Left lobe of liver (tissue), 2 donors: ENCODE data around the gene YPEL1. TPM values are rescaled to one million over a fixed set of nuclear protein-coding genes. Genes with fewer than 3 reads are reported as not detected.
A peak's percentile ranks its signal among the peaks of the same experiment; 100 is the strongest.

Experiments
- ATAC-seq: fragments of 200-7000 bp; cut with Tn5 transposase; one replicate; pipeline ENCODE4 v1.9.1; 2020; ENCODE audit warnings: mild to moderate bottlenecking, moderate library complexity
- DNase-seq: peaks from one replicate; pipeline ENCODE4 v3.0.0-alpha.2; 2020; ENCODE audit warnings: low spot score
- total RNA-seq: library from RNA; stranded (reverse); gene quantifications from one replicate; pipeline ENCODE4 v1.2.1, GENCODE V29; 2021
- donor health status: DM: no; HTN: no; CAD: no; lungs with moderate emphysema.
- donor health status: DM: no; HTN: yes; CAD: no.

Gene YPEL1, protein sequence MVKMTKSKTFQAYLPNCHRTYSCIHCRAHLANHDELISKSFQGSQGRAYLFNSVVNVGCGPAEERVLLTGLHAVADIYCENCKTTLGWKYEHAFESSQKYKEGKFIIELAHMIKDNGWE
- 2.4 TPM for total RNA-seq

- peak; percentile 99 for DNase-seq
- peak; percentile 91 for ATAC-seq
Measured at GRCh38 chr22:21735200-21736083, at the start of gene YPEL1. Gene YPEL1, minus strand, starts transcription at chr22:21735794. Its CDS starts 25,050 bp downstream, at chr22:21710744.

DNA sequence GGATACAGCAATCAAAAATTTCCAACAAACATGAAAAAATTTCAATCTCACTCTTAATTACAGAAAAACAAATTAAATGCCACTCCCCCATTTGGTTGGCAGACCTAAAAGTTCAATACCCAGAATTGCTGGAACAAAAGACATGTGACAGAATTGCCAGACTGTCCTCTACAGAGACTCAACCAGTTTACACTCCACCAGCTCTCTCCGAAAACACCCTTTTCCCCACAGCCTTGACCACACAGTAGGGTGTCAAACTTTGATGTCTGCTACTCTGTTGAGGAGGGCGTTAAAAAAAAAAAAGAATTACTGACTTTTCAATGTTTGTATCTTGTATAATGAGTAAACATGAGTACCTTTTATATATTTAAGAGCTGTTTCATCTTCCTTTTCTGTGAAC is 44.7 kb upstream of the YPEL1 start:
- DNase-seq (no peak), ATAC-seq (no peak)

DNA sequence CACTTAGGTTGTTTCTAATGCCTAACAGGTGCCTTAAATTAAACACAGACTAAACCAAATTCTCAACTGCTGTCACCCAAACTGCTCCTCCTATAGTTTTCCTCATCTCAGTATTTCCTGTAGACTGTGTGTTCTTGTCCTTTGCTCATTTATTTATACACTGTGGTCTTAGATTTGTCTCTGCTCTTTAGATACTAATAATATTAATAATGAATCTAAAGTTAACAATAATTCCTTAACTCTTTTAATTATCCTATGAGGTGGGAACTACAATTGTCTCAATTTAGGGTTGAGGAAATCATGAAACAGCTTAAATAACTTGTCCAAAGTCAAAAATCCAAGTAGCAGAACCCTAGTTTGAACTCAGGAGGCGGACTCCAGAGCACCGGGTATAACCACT is 43.9 kb upstream of the YPEL1 start:
- DNase-seq: no peak
- ATAC-seq: no peak

DNA sequence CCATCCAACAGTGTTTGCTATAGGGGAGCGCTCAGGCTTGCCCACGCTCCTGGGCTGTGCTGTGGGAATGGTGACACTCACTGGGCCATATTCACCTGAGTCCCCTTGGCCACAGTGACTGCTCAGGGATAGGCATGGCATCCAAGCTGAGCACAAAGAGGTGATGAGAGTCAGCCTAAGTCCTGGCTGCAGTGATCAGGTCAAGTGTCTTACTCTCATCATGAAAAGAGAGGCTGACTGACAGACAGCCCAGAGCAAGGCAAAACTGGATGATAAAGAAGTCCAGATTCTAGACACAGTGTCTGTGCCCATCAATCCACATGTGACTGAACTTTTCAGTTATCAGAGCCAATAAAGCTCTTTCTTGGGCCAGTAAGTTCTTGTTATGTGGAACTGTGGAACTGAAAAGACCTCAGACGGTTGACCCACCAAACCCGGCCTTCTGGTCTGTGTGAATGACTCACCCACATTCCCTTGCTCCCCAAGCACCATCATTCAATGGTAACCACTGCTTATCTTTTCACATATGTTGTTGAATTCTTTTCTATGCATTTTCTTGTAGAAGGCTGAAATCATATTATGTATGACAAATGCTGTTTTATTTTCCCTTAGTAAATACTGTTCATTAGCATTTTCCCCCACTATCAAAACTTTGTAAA is 43.2 kb upstream of the YPEL1 start:
- DNase-seq (no peak), ATAC-seq (no peak)

GRCh38 chr22:21771631-21771976 is 36.0 kb upstream of the YPEL1 start:
- no peak for ATAC-seq
- DNase-seq: no peak

DNA sequence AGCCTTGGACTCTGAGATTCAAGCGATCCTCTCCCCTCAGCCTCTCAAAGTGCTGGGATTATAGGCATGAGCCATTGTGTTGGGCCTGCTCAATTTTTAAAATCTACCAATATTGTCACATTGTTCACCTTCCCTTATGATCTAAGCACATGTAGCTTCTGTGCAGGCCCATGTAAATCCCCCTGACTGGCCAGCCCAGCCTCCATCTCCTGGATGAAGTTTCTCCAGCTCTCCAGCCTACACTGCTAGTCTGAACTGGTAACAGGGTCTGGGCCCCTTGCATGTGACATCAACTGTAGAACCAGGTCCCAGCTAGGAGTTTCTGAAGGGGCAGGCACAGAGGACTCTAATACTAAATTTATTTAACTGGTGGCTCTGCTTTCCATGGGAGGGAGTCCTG is 32.8 kb upstream of the YPEL1 start:
- DNase-seq (no peak), ATAC-seq (no peak)

DNA sequence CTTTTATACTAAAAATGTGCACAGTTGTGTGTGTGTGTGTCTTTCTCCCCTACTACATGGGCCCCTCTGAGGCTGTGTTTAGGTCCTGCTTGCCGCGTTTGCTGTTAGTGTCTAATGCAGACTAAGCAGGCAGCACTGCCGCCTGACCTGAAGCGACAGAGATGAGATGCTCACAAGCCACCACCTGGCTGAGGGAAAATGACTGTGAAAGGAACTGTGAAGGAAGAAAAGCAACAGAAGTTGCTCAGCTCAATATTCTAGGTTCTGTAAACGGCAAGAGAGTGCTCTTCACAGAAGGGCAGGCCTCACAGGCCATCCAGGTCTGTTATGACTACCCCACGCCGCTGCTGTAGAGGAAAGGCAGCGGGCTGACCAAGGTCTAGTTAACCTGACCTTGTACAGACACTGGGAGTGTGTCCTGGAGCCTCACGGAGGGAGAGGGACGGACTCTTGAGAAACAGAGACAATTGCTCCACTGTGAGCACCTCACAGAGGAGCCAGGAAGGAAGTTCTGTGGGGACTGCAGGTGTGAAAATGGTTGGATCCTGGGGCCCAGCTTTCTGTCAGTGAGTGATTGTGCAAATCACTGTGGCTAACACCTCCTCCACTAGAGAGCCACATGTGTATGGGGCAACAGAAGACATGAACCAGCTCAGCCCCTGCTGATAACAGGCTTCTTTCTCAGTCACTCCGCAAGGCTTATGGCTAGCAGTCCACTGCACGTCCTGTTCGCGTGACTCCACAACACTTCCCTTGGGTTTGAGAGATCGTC is 31.3 kb upstream of the YPEL1 start:
- peak; percentile 23 for ATAC-seq
- DNase-seq: no peak

DNA sequence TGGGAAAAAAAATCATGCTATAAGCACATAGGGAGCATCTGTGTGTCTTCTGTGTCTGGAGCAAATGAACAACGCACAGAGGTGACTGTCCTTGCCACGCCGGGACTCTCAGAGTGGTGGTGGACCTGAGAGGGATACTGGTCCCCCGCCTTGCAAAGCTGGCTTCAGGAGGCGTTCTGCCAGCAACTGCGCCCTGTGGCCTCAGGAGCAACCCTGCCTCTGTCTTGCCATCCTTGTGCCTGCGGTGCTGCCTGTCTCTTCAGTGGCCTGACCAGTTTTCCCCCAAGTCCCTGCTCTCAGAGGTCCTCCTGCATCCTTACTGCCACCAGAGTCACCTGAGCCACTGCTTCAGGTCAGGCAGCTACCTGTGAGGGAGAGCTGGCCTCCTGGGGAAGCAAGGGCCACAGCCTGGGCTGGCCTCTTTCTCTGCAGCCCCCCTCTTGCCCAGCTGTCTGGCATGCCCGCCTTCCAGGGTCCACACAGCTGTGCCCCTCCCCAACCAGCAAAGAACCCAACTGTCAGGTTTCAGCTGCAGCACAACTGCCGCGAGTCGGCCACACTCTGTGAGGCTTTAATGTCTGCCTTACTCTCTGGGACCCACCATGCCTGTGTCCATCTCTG is 30.4 kb upstream of the YPEL1 start:
- DNase-seq: no peak

DNA sequence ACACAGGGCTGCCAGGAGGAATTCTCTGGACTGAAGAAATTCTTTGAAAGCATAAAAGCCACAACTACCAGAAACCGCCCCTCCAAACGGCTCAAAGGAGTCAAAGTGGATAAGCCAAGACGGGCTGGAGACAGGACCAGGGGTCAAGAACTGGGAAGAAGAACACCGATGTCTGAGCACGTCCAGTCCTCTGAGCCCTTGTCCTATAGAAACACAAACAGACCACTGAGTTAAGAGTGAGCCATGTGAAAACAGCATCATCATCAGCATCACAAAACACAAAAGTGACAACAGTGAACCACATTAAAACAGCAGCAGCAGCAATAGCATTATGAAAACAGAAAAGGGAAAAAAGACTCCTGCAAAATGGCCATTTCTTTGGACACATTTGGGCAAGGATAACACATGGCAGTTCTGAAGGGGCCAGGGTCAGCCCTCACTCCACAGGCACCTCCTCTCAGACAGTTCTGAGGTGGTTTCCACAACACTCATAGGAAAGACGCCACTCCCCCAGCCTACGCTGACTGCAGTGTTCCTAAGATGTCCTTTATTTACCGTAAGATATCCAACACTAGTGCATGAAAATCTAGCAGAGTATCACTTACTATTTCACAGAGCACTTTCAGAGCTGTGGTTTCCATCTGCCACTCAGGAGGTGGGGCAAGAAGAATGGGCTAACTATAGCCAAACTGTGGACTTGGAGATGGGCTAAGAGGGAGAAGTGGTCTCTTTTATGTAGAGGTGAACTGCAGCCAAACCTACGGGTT is 28.6 kb upstream of the YPEL1 start:
- ATAC-seq: no peak
- no peak for DNase-seq

More for the DNA sequence above, 30.4 kb upstream of the YPEL1 start:
- no peak for ATAC-seq

DNA sequence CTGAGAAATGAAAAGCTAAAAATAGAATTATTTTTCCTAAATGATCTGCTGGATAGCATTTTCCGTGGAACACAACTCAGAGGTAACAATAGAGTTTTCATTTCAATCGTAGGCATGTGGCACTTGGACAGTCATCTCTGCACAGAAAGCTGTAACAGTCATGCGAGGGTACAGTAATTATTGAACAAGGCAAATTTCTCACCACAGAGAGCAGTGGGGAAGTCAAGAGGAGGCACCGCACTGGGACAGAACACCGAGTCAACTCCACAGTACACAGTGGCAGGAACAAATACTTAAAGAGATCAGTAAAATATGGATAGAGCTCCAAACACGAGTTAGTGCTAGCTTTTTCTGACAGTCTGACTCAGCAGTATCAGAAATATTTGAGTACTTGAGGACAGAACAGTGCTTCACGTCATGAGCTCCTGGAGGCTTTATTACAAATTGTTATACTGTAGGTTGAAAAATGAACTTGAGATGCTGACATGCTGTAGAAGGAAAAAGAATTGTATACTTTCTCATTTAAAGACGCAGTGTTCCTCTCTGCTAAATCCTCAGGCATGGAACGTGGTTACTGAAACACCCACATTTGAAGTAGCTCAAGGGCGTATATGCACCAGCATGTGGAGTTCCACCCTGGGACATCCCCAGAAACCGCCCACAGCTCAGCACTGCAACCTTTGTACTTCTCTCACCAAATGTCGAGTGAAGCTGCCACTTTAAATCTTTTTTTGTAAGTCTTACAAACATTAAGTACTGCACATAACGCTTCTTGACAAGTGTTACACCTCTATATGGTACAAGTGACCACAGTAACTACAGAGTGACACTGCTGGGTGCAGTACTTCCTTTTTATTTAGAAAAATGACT is 27.4 kb upstream of the YPEL1 start:
- ATAC-seq (no peak), DNase-seq (no peak)

- ATAC-seq (no peak), DNase-seq (no peak)
Measured at GRCh38 chr22:21761994-21762680, 26.5 kb upstream of the YPEL1 start.

- no peak for DNase-seq
Measured at GRCh38 chr22:21761086-21761485, 25.5 kb upstream of the YPEL1 start.

DNA sequence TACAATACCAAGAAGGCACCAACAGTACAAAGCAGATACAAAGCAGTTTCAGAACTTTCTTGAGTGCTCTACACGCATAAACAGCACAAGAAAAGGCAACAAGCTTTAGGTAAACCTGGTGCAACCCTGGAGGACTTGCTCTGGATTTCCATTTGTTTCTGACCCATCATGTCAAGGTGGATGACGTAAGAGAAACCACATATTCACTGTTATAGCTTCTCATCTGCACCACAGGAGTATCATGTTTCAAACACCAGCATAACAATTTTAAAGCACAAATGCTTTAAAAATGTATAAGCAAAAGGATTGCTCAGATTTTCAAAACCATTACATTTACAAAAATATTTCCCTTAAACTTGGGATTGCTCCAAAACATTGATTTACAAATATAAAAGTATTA is 25.0 kb upstream of the YPEL1 start:
- DNase-seq: no peak
- no peak for ATAC-seq

More at GRCh38 chr22:21761086-21761485, 25.5 kb upstream of the YPEL1 start:
- ATAC-seq: no peak

DNA sequence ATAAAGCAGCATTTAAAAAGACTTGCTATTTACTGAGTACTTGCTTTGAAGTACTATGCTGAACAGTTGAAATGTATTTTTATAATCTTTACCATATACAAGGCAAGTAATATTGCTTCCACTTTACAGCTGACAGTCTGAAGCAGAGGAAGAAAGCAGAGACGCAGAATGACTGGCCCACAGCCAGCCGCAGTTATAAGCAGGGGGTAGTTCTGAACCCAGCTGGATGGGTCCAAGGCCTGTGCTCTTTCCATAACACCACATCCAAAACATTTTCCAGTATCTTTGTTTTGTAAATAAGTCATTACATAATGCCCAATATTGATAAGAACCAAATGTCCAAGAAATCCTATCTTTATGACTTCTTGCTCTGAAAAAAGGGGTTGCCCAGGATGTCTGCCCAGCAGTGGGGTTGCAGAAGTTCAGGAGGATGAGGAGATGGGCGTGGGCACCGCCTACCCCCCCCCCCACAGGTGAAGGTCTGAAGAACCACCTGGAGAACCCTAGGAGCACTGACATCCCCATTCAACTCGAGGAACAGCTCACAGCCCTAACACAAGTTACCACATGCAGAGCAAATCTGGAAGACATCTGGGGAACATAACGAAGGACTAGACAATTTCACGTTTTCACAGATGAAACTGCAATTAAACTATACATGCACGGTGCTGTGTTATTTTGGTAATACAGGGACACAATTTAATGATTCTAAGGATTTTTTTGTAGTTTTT is 24.2 kb upstream of the YPEL1 start:
- DNase-seq (no peak), ATAC-seq (no peak)

DNA sequence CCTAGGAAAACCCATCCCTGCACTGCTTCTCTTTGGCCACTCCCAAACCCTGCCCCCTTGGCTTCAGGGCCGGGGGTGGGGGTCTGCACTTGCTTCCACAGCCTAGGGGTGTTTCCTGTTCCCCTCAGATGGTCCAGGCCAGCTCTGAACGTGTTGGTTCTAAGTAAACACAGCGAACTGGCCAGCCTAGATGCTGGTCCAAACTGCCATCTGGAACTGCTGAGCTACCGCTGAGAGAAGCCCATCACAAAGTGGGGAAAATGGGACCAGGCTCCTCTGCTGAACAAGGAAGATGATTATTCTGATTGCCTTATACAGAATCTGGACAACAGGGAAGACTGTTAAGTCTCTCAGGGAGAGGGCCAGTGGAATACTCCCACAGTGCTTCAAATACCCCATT is 23.5 kb upstream of the YPEL1 start:
- ATAC-seq (no peak), DNase-seq (no peak)

- no peak for DNase-seq
- no peak for ATAC-seq
Measured at GRCh38 chr22:21758091-21758864, 22.7 kb upstream of the YPEL1 start.

GRCh38 chr22:21755851-21756284 is 20.3 kb upstream of the YPEL1 start:
- no peak for DNase-seq
- no peak for ATAC-seq
